Ovary (tissue), 3 donors: ENCODE data around the gene TBX4.
A peak's percentile ranks its signal among the peaks of the same experiment; 100 is the strongest.

Source experiments
- EP300 ChIP-seq: sonication (generic); formaldehyde crosslinking; IDR thresholded peaks from one replicate; pipeline ENCODE4 v1.6.1; 2017; ENCODE audit warnings: antibody characterized with exemption
- POLR2A ChIP-seq: fragments of 450-650 bp; IDR thresholded peaks from one replicate; pipeline ENCODE4 v1.6.1; 2017; ENCODE audit warnings: antibody characterized with exemption, mild to moderate bottlenecking, moderate library complexity
- TF ChIP-seq, protein P1 (sequence below), 3 donors: fragments of 450-650 bp in 2 of 3; fragments of 200-600 bp in 1 of 3; IDR thresholded peaks; one replicate each; pipeline versions ENCODE4 v1.5.1 to v1.8.0; 2016 to 2022; ENCODE audit warnings: antibody characterized with exemption in 3 of 3, mild to moderate bottlenecking in 1 of 3
- donor health status: DM: no; HTN: no; CAD: no.

GRCh38 chr17:61412143-61412859, 39.9 kb upstream of the TBX4 start:
- peak; percentile 51 for TF ChIP-seq POLR2A
- TF ChIP-seq, protein P1, sequence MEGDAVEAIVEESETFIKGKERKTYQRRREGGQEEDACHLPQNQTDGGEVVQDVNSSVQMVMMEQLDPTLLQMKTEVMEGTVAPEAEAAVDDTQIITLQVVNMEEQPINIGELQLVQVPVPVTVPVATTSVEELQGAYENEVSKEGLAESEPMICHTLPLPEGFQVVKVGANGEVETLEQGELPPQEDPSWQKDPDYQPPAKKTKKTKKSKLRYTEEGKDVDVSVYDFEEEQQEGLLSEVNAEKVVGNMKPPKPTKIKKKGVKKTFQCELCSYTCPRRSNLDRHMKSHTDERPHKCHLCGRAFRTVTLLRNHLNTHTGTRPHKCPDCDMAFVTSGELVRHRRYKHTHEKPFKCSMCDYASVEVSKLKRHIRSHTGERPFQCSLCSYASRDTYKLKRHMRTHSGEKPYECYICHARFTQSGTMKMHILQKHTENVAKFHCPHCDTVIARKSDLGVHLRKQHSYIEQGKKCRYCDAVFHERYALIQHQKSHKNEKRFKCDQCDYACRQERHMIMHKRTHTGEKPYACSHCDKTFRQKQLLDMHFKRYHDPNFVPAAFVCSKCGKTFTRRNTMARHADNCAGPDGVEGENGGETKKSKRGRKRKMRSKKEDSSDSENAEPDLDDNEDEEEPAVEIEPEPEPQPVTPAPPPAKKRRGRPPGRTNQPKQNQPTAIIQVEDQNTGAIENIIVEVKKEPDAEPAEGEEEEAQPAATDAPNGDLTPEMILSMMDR (IDR thresholded peaks at IDR 0.05), result peak; percentile 97 to 99 (median 98)
- no peak for TF ChIP-seq EP300
